Right lobe of liver (tissue), 6 donors: ENCODE data around the gene DLST. TPM values are rescaled to one million over a fixed set of nuclear protein-coding genes. Genes with fewer than 3 reads are reported as not detected.
A peak's percentile ranks its signal among the peaks of the same experiment; 100 is the strongest.

ENCODE experiments used
- ATAC-seq, 4 donors: fragments of 200-7000 bp; cut with Tn5 transposase; one replicate each; pipeline ENCODE4 v1.9.1; 2020; ENCODE audit warnings: mild to moderate bottlenecking in 4 of 4, moderate library complexity in 4 of 4
- DNase-seq, 3 donors: peaks; one replicate each; pipeline ENCODE4 v3.0.0-alpha.2; 2020
- H3K27ac ChIP-seq, 3 donors: fragments of 200-600 bp; one replicate each; pipeline ENCODE4 v1.8.0; 2022
- H3K27me3 ChIP-seq, 2 donors: fragments of 200-600 bp; one replicate each; pipeline ENCODE4 v1.8.0; 2022
- H3K36me3 ChIP-seq, 4 donors: fragments of 200-600 bp; sonication (generic) in 1 of 4; one replicate each; pipeline versions ENCODE4 v1.5.1 to v1.8.0; 2017 to 2022; ENCODE audit warnings: control low read depth in 1 of 4
- H3K4me1 ChIP-seq, 4 donors: fragments of 200-600 bp; sonication (generic) in 1 of 4; one replicate each; pipeline versions ENCODE4 v1.5.1 to v1.8.0; 2017 to 2022; ENCODE audit warnings: control low read depth in 1 of 4
- H3K4me3 ChIP-seq, 3 donors: fragments of 200-600 bp; one replicate each; pipeline ENCODE4 v1.8.0; 2022
- H3K9me3 ChIP-seq, 4 donors: fragments of 200-600 bp; sonication (generic) in 1 of 4; one replicate each; pipeline versions ENCODE4 v1.5.1 to v1.8.0; 2017 to 2022; ENCODE audit warnings: control low read depth in 1 of 4
- POLR2A ChIP-seq: fragments of 450-650 bp; IDR thresholded peaks from one replicate; pipeline ENCODE4 v1.6.1; 2017; ENCODE audit warnings: antibody characterized with exemption, mild to moderate bottlenecking
- WGBS: methylation state at CpG from one replicate; pipeline ENCODE4 v1.1.6; 2018; ENCODE audit warnings: low coverage, low lambda C conversion rate; ENCODE audit not compliant: insufficient coverage; ENCODE audit errors: missing lambda C conversion rate; 5-methylcytosine and 5-hydroxymethylcytosine counted together
- intact Hi-C, 2 donors: fragments of 100-400 bp; cut with DNase I; formaldehyde crosslinking; loops; one replicate each; pipeline versions ENCODE4 v1.11.2 to v1.14.1; 2022
- total RNA-seq, 6 experiments: library from RNA; depleted of rRNA in 2 of 6; stranded (reverse); fragments of >200 nt in 2 of 6; fragmentation: NEBNext Ultra II Directional in 3 of 6; extraction: Animal tissue kit (Norgen Biotek cat#: 25700) in 3 of 6; gene quantifications; one replicate each; pipeline versions ENCODE4 v1.1.0 to v1.2.4, GENCODE V29; 2016 to 2023
- TF ChIP-seq, protein P1 (sequence below), 4 donors: fragments of 200-600 bp in 3 of 4; fragments of 450-650 bp in 1 of 4; IDR thresholded peaks; one replicate each; pipeline versions ENCODE4 v1.5.1 to v1.8.0; 2016 to 2022; ENCODE audit warnings: antibody characterized with exemption in 4 of 4, mild to moderate bottlenecking in 2 of 4
- donor health status: DM: no; HTN: yes; CAD: no.
- donor health status: DM: no; HTN: no; CAD: no.
- donor health status: DM: no; HTN: no; CAD: no.
- donor health status: DM: no; HTN: yes; CAD: no.
- donor health status: DM: no; HTN: yes; CAD: no.

The DLST gene
- total RNA-seq, 6 experiments from 2014 or later, result 63.8 to 112 (median 68.8) TPM

DNA sequence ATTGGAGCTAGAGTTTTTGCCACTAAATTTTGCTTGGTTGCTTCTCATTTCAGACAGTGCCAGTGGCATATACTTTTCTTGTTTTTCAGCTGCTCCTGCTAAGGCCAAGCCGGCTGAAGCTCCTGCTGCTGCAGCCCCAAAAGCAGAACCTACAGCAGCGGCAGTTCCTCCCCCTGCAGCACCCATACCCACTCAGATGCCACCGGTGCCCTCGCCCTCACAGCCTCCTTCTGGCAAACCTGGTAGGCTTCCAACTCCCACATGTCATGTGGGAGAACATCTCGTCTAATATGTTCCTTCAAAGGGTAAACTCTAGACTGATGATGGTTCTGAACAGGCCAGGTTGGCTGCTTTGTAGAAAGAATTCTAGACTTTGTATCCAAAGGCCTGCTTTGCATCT, 11.0 kb downstream of the DLST start:
- Histone ChIP-seq H3K36me3 (peaks cover 16 to 86% (median 40%) of the 10 kb centered on the region in 4 donors), H3K4me3 (no peak overlapping the region), H3K9me3 (no peaks in the 10 kb centered on the region), H3K27ac (no peak overlapping the region), H3K4me1 (peaks cover 0 to 17% (median 3%) of the 10 kb centered on the region in 4 donors), H3K27me3 (no peaks in the 10 kb centered on the region)
- 57% methylated on average over 2 of the region's 5 CpGs for WGBS
- no peak for ATAC-seq
- TF ChIP-seq, protein P1, sequence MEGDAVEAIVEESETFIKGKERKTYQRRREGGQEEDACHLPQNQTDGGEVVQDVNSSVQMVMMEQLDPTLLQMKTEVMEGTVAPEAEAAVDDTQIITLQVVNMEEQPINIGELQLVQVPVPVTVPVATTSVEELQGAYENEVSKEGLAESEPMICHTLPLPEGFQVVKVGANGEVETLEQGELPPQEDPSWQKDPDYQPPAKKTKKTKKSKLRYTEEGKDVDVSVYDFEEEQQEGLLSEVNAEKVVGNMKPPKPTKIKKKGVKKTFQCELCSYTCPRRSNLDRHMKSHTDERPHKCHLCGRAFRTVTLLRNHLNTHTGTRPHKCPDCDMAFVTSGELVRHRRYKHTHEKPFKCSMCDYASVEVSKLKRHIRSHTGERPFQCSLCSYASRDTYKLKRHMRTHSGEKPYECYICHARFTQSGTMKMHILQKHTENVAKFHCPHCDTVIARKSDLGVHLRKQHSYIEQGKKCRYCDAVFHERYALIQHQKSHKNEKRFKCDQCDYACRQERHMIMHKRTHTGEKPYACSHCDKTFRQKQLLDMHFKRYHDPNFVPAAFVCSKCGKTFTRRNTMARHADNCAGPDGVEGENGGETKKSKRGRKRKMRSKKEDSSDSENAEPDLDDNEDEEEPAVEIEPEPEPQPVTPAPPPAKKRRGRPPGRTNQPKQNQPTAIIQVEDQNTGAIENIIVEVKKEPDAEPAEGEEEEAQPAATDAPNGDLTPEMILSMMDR (IDR thresholded peaks at IDR 0.05), result no peak
- TF ChIP-seq POLR2A, result no peak
- no peak for DNase-seq
- intact Hi-C loops, result no loop called here

DNA sequence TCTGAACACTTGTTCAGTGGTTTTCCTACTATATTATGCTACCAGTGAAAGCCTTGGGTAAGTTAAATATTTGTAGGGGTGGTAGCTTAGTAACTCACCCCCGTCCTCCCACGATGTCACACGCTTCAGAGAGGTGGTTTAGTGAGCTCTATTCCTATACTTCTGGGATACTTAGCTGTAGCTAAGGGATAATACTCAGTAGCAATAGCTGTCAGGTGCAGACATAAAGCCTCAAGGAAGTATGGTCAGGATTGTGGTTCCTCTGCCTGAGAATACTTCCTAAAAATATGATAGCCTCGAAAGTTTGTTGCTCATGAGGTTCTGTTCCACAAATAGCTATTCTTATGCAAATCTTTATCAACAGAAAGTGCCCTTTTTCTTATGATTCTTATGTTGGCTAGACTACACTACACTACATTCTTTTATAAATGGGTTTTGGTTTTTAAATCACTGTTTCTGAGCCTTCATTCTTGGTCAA, 11.9 kb downstream of the DLST start:
- Histone ChIP-seq H3K27me3 (no peaks in the 10 kb centered on the region), H3K9me3 (no peaks in the 10 kb centered on the region), H3K27ac (no peak overlapping the region), H3K4me3 (no peak overlapping the region), H3K4me1 (peaks cover 0 to 17% (median 6%) of the 10 kb centered on the region in 4 donors), H3K36me3 (peaks cover 16 to 86% (median 42%) of the 10 kb centered on the region in 4 donors)
- 22% methylated on average over 3 of the region's 4 CpGs for WGBS
- no peak for DNase-seq
- TF ChIP-seq POLR2A, result no peak
- TF ChIP-seq, protein P1 (IDR thresholded peaks at IDR 0.05), result no peak
- no peak for ATAC-seq
- intact Hi-C loops, result no loop called here

DNA sequence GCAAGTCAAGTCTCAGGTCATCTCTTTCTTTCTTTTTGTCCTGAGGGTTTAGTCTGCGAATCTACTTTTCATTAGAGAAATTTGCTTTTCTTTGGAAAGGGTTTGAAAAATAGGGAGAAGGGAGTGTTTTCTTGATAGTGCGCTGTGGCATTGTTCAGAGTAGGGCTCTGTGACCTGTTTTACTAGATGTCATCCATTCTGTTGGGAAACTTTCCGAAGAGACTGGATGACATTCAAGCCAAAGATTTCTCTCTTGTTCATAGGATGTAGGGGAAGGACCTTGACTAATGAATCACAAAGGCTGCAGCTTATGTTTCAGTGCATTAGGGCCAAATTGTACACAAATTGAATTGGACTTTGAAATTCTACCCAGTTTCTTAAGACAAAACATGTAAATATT, 14.7 kb downstream of the DLST start:
- Histone ChIP-seq H3K9me3 (no peaks in the 10 kb centered on the region), H3K36me3 (peaks cover 20 to 84% (median 48%) of the 10 kb centered on the region in 4 donors), H3K27me3 (no peaks in the 10 kb centered on the region), H3K4me3 (no peak overlapping the region), H3K27ac (no peak overlapping the region), H3K4me1 (peaks cover 0 to 22% (median 4%) of the 10 kb centered on the region in 4 donors)
- intact Hi-C loops, result no loop called here
- 83% methylated on average over 3 of the region's 3 CpGs for WGBS
- TF ChIP-seq, protein P1 (IDR thresholded peaks at IDR 0.05), result no peak
- no peak for TF ChIP-seq POLR2A
- ATAC-seq (no peak), DNase-seq (no peak)

DNA sequence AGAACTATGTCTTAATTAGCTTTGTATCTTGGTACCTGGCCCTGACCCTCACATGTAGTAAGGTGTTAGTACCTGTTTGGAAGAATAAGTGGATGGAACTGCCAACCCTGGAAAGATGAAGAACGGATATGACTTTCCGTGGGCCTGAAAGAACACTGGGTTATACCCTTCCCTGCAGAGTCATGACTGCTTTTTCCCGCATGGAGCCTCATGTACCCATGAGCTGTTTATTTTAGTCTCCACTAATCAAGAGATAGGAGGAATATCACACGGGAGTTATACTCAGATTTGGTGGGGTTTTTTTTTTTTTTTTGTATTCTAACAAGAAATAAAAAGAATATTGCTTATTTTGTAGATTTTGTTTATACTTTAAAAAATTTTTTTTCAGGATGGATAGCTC, 15.9 kb downstream of the DLST start:
- ATAC-seq (no peak), DNase-seq (no peak)
- H3K27ac ChIP-seq, result peak overlapping the region in 1 of 3 donors; percentile 73
- intact Hi-C loops, result no loop called here
- peaks cover 22 to 85% (median 56%) of the 10 kb centered on the region in 4 donors for H3K36me3 ChIP-seq
- no peaks in the 10 kb centered on the region for H3K9me3 ChIP-seq
- no peak overlapping the region for H3K4me3 ChIP-seq
- WGBS, result 46% methylated on average over 4 of the region's 4 CpGs
- no peak for TF ChIP-seq POLR2A
- TF ChIP-seq, protein P1 (IDR thresholded peaks at IDR 0.05), result no peak
- H3K4me1 ChIP-seq, result peaks cover 0 to 22% (median 4%) of the 10 kb centered on the region in 4 donors
- no peaks in the 10 kb centered on the region for H3K27me3 ChIP-seq
